ENCODE data around the gene THNSL1. TPM values are rescaled to one million over a fixed set of nuclear protein-coding genes. Genes with fewer than 3 reads are reported as not detected.
"Not testable (repeated sequence)": the region's sequence is repeated elsewhere in the genome, so short reads cannot be mapped to it uniquely, and the experiment has no call there.

The THNSL1 gene
- total RNA-seq, 1 donor from 2014 or later, result 0.58 TPM

GRCh38 chr10:24998044-24998443, 18.4 kb upstream of the THNSL1 start:
- TF ChIP-seq, protein P1, sequence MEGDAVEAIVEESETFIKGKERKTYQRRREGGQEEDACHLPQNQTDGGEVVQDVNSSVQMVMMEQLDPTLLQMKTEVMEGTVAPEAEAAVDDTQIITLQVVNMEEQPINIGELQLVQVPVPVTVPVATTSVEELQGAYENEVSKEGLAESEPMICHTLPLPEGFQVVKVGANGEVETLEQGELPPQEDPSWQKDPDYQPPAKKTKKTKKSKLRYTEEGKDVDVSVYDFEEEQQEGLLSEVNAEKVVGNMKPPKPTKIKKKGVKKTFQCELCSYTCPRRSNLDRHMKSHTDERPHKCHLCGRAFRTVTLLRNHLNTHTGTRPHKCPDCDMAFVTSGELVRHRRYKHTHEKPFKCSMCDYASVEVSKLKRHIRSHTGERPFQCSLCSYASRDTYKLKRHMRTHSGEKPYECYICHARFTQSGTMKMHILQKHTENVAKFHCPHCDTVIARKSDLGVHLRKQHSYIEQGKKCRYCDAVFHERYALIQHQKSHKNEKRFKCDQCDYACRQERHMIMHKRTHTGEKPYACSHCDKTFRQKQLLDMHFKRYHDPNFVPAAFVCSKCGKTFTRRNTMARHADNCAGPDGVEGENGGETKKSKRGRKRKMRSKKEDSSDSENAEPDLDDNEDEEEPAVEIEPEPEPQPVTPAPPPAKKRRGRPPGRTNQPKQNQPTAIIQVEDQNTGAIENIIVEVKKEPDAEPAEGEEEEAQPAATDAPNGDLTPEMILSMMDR (conservative IDR thresholded peaks at IDR 0.05; ENCODE audit: low read depth, low read length), result no peak
- H3K4me3 ChIP-seq (ENCODE audit: low read depth, low read length), result no peak overlapping the region
- no peak for DNase-seq (ENCODE audit: low read depth)

DNA sequence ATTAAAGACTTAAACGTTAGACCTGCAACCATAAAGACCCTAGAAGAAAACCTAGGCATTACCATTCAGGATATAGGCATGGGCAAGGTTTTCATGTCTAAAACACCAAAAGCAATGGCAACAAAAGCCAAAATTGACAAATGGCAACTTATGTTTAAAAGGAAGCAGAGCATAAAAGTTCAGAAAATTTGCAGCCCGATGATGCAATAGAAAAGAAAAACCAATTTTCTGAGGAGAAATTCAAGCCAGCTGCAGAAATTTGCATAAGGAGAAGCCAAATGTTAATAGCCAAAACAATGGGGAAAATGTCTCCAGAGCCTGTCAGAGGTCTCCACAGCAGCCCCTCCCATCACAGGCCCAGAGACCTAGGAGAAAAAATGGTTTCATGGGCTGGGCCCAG, 4.8 kb upstream of the THNSL1 start:
- not testable (repeated sequence) for DNase-seq (ENCODE audit: low read depth); H3K4me3 ChIP-seq (ENCODE audit: low read depth, low read length)

GRCh38 chr10:25014579-25014978, 1.8 kb upstream of the THNSL1 start:
- no peak for DNase-seq (ENCODE audit: low read depth)
- no peak overlapping the region for H3K4me3 ChIP-seq (ENCODE audit: low read depth, low read length)
- TF ChIP-seq, protein P1 (conservative IDR thresholded peaks at IDR 0.05; ENCODE audit: low read depth, low read length), result no peak

- TF ChIP-seq, protein P1 (conservative IDR thresholded peaks at IDR 0.05; ENCODE audit: low read depth, low read length), result no peak
- DNase-seq (ENCODE audit: low read depth), result peak; percentile 87
- H3K4me3 ChIP-seq (ENCODE audit: low read depth, low read length), result peak within 1 kb of the TSS; percentile 85
These were observed 510 bp upstream of the THNSL1 start, which contains the start of gene ENKUR for GRCh38 chr10:25015828-25016375. ENKUR (minus strand) TSS chr10:25016158; CDS start chr10:25015936, 222 bp downstream.

- peak overlapping the region; percentile 85 for H3K4me3 ChIP-seq (ENCODE audit: low read depth, low read length)
- DNase-seq (ENCODE audit: low read depth), result peak; percentile 29
- TF ChIP-seq, protein P1 (conservative IDR thresholded peaks at IDR 0.05; ENCODE audit: low read depth, low read length), result no peak
These were observed 760 bp downstream of the THNSL1 start for GRCh38 chr10:25017154-25017590.

DNA sequence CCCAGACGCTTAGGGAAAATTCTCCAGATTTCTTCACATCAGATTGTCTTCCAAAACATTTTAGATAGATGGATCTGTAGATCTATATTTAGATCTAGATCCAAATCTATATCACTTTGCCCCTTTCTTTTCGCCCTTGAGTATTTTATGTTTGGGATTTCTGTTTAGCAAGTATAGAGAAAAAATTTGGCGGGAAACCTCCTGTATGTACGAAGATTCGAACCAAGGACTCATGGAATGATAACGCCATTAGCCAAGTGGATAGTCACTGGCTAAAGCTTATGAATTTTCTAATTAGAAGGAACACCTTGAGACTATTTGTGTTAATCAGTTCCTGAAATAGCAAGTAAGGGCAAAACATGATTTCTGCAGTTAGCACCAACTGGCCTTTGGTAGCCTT, 1.2 kb downstream of the THNSL1 start:
- no peak for DNase-seq (ENCODE audit: low read depth)
- TF ChIP-seq, protein P1 (conservative IDR thresholded peaks at IDR 0.05; ENCODE audit: low read depth, low read length), result no peak
- peak overlapping the region; percentile 85 for H3K4me3 ChIP-seq (ENCODE audit: low read depth, low read length)

- no peak overlapping the region for H3K4me3 ChIP-seq (ENCODE audit: low read depth, low read length)
- TF ChIP-seq, protein P1 (conservative IDR thresholded peaks at IDR 0.05; ENCODE audit: low read depth, low read length), result no peak
- DNase-seq (ENCODE audit: low read depth), result no peak
These were observed 2.3 kb downstream of the THNSL1 start for GRCh38 chr10:25018703-25019102.
